Natural killer cell (primary cell): ENCODE measurements around the gene ZNF474. TPM values are rescaled to one million over a fixed set of nuclear protein-coding genes. Genes with fewer than 3 reads are reported as not detected.

Source experiments
- ATAC-seq, 3 donors: fragments of 150-1000 bp in 2 of 3; fragments of 200-7000 bp in 1 of 3; cut with Tn5 transposase; 1 replicate in 1 of 3; 2 replicates in 2 of 3; pipeline ENCODE4 v1.10.0; 2021; ENCODE audit warnings: mild to moderate bottlenecking in 2 of 3, moderate library complexity in 2 of 3
- DNase-seq, 2 donors: peaks; one replicate each; pipeline versions ENCODE4 v3.0.0 to v3.0.0-alpha.2; 2013 to 2021; ENCODE audit warnings: mixed read lengths in 1 of 2
- H3K27ac ChIP-seq: one replicate; pipeline ENCODE4 v1.5.1; 2013; ENCODE audit warnings: mild to moderate bottlenecking, low read length
- H3K27me3 ChIP-seq: one replicate; pipeline ENCODE4 v1.6.1; 2013; ENCODE audit warnings: low read length; ENCODE audit not compliant: control insufficient read depth, insufficient read depth
- H3K36me3 ChIP-seq: one replicate; pipeline ENCODE4 v1.6.1; 2013; ENCODE audit warnings: low read length; ENCODE audit not compliant: control insufficient read depth, insufficient read depth
- H3K4me1 ChIP-seq: one replicate; pipeline ENCODE4 v1.6.1; 2013; ENCODE audit warnings: low read length; ENCODE audit not compliant: control insufficient read depth, insufficient read depth
- H3K4me3 ChIP-seq: one replicate; pipeline ENCODE4 v1.5.1; 2013; ENCODE audit warnings: low read length
- H3K9me3 ChIP-seq: one replicate; pipeline ENCODE4 v1.6.1; 2013; ENCODE audit warnings: low read length; ENCODE audit not compliant: control insufficient read depth, insufficient read depth
- H3K27ac Mint-ChIP-seq, 2 donors: one replicate each; pipeline ENCODE4 v1.8.0; 2022; ENCODE audit warnings: mild to moderate bottlenecking in 2 of 2, mixed read lengths in 2 of 2, moderate library complexity in 1 of 2
- H3K27me3 Mint-ChIP-seq, 2 donors: one replicate each; pipeline ENCODE4 v1.8.0; 2022; ENCODE audit warnings: low read depth in 2 of 2, mixed read lengths in 2 of 2
- H3K36me3 Mint-ChIP-seq: one replicate; pipeline ENCODE4 v1.8.0; 2022; ENCODE audit warnings: mixed read lengths
- H3K4me1 Mint-ChIP-seq, 2 donors: one replicate each; pipeline ENCODE4 v1.8.0; 2022; ENCODE audit warnings: mixed read lengths in 2 of 2
- H3K4me3 Mint-ChIP-seq: one replicate; pipeline ENCODE4 v1.8.0; 2022; ENCODE audit warnings: mild to moderate bottlenecking, moderate library complexity, mixed read lengths
- H3K9me3 Mint-ChIP-seq, 2 donors: one replicate each; pipeline ENCODE4 v1.8.0; 2022; ENCODE audit warnings: mixed read lengths in 2 of 2
- WGBS: methylation state at CpG from one replicate; pipeline ENCODE4 v1.1.7; 2013; ENCODE audit warnings: missing lambda C conversion rate; ENCODE audit not compliant: insufficient coverage; 5-methylcytosine and 5-hydroxymethylcytosine counted together
- intact Hi-C: fragments of 100-400 bp; cut with micrococcal nuclease; formaldehyde crosslinking; loops from one replicate; pipeline ENCODE4 v1.14.2; 2022
- total RNA-seq, 4 donors: library from RNA; stranded (reverse); fragments of 120-200 nt in 1 of 4; gene quantifications; one replicate each; pipeline versions ENCODE4 v1.2.3 to v1.2.4, GENCODE V29; 2013 to 2022
- TF ChIP-seq, protein P1 (sequence below): fragments of 200-600 bp; IDR thresholded peaks from one replicate; pipeline ENCODE4 v1.8.0; 2022; ENCODE audit warnings: antibody characterized with exemption

ZNF474 gene
- total RNA-seq, 3 donors from 2014 or later (not counting 1 experiment from before 2014, with no cell fraction given), result 0.21 TPM; not detected in 2

DNA sequence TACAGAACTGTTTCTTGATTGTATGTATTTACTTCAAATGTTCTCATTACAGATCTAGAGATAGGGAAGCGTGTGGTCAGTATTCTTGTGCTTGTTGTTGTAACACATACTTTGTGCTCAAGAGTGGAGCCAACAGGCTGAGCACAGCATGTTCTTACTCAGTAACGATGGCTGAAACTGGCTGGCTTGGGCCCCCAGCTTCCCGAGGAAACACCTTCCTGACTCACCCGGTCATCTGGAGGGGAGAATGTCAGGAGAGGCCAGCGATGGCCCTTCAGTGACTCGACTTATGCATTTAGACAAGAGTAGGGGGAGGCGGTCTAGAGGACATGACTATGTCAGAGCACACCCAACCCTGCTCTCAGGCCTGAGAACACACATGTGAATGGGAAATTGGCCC lies 25.6 kb downstream of the ZNF474 start:
- intact Hi-C loops, result no loop called here

DNA sequence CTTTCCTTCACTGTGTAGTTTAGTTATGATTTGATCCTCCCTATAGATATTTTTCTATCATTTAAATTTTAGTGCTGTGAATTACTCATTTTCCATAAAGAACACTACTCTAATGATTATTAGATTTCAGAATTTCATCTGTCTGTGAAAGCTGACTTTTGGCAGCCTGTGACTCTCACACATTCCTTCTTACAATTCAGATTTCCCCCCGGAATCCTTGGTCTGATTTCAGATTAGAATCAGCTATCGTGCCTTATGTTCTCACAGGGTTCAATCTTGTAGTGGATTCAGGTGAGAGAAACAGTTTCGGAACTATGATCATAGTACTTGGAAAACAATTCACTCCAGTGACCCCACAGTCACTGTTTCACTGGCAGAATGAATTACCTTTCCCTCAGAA lies 26.2 kb downstream of the ZNF474 start:
- no peak for ATAC-seq
- peaks cover 0 to 3% of the 10 kb centered on the region in 2 donors for H3K9me3 Mint-ChIP-seq
- no peaks in the 10 kb centered on the region for H3K36me3 ChIP-seq

More for the DNA sequence above, 25.6 kb downstream of the ZNF474 start:
- Mint-ChIP-seq H3K9me3 (peaks cover 0 to 3% of the 10 kb centered on the region in 2 donors), H3K4me3 (no peak overlapping the region), H3K27ac (no peak overlapping the region), H3K27me3 (no peaks in the 10 kb centered on the region), H3K36me3 (no peaks in the 10 kb centered on the region), H3K4me1 (no peaks in the 10 kb centered on the region)
- no peak overlapping the region for H3K4me3 ChIP-seq
- DNase-seq (no peak), ATAC-seq (no peak)
- no peaks in the 10 kb centered on the region for H3K36me3 ChIP-seq
- no peaks in the 10 kb centered on the region for H3K4me1 ChIP-seq
- no peak overlapping the region for H3K27ac ChIP-seq
- TF ChIP-seq, protein P1, sequence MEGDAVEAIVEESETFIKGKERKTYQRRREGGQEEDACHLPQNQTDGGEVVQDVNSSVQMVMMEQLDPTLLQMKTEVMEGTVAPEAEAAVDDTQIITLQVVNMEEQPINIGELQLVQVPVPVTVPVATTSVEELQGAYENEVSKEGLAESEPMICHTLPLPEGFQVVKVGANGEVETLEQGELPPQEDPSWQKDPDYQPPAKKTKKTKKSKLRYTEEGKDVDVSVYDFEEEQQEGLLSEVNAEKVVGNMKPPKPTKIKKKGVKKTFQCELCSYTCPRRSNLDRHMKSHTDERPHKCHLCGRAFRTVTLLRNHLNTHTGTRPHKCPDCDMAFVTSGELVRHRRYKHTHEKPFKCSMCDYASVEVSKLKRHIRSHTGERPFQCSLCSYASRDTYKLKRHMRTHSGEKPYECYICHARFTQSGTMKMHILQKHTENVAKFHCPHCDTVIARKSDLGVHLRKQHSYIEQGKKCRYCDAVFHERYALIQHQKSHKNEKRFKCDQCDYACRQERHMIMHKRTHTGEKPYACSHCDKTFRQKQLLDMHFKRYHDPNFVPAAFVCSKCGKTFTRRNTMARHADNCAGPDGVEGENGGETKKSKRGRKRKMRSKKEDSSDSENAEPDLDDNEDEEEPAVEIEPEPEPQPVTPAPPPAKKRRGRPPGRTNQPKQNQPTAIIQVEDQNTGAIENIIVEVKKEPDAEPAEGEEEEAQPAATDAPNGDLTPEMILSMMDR, result no peak
- WGBS, result 81% methylated on average over 7 of the region's 7 CpGs
- H3K9me3 ChIP-seq, result no peaks in the 10 kb centered on the region
- no peaks in the 10 kb centered on the region for H3K27me3 ChIP-seq

DNA sequence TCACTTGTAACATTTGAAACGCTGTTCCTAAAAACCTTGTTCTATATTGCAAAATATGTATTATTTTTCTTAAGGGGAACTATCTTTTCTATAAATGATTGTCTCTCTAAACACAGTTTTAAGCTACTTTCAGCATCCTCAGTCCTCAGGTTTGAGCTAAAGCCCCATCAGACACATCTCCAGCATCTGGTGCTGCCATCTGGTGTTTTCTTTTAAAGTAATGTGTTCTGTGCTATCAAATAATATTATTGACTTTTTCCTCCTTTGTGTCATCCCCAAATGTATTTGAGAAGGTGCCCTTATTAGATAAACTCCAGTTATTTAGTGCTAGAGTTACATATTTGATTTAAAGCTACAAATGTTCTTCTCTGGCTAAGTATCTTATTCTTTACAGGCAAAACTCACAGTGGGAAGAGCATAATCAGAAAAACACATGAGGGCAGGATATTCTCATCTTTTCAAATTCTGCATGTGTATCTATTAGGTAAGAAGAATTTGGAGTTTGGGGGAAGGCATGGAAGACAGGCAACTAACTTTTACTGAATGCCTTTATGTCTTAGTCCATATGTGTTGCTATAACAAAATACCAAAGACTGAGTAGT lies 27.5 kb downstream of the ZNF474 start:
- Histone ChIP-seq H3K27ac (no peak overlapping the region), H3K4me3 (no peak overlapping the region), H3K9me3 (no peaks in the 10 kb centered on the region), H3K27me3 (no peaks in the 10 kb centered on the region), H3K4me1 (no peaks in the 10 kb centered on the region), H3K36me3 (no peaks in the 10 kb centered on the region)
- Mint-ChIP-seq H3K36me3 (no peaks in the 10 kb centered on the region), H3K4me1 (no peaks in the 10 kb centered on the region), H3K27me3 (no peaks in the 10 kb centered on the region), H3K9me3 (peaks cover 0 to 3% of the 10 kb centered on the region in 2 donors), H3K27ac (no peak overlapping the region), H3K4me3 (no peak overlapping the region)
- WGBS, result no CpG with 5 or more reads among the region's 1 CpG
- ATAC-seq (no peak), DNase-seq (peak in 1 of 2 donors; percentile 17)
- TF ChIP-seq, protein P1, result no peak
- intact Hi-C loops, result no loop called here

More for the DNA sequence above, 26.2 kb downstream of the ZNF474 start:
- Histone ChIP-seq H3K27me3 (no peaks in the 10 kb centered on the region), H3K4me3 (no peak overlapping the region), H3K27ac (no peak overlapping the region), H3K4me1 (no peaks in the 10 kb centered on the region), H3K9me3 (no peaks in the 10 kb centered on the region)
- intact Hi-C loops, result no loop called here
- Mint-ChIP-seq H3K27ac (no peak overlapping the region), H3K4me1 (no peaks in the 10 kb centered on the region), H3K36me3 (no peaks in the 10 kb centered on the region), H3K27me3 (no peaks in the 10 kb centered on the region), H3K4me3 (no peak overlapping the region)
- no peak for DNase-seq
- TF ChIP-seq, protein P1, result no peak
- WGBS, result 89% methylated on average over 1 of the region's 3 CpGs

DNA sequence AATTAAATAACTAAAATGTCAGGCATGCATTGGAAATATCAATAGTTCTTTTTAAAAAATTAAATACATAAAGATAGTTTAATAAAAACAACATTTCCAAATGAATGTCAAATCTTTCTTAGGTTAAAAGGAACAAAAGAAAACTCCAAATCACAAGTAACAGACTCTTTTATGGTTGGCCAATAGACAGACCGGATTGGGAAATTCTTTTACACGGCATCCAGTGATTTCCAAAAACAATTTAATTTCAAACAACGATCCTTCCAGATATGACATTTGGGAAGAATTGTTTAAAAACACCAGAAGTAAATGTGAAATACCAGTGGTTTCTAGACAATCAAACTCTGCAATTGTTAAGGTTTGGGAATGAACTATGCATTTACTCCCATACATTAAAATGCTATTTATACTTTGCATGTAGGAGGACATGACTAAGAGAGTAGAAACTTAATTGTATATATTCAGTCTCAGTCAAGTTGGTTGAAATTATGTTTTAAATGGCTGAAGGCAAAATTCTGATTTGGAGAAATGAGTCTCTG lies 32.8 kb downstream of the ZNF474 start:
- ATAC-seq, result no peak
- Histone ChIP-seq H3K27me3 (no peaks in the 10 kb centered on the region), H3K4me3 (no peak overlapping the region), H3K27ac (no peak overlapping the region), H3K9me3 (no peaks in the 10 kb centered on the region), H3K36me3 (no peaks in the 10 kb centered on the region), H3K4me1 (no peaks in the 10 kb centered on the region)
- WGBS, result no CpG with 5 or more reads among the region's 3 CpGs
- Mint-ChIP-seq H3K36me3 (no peaks in the 10 kb centered on the region), H3K27ac (no peak overlapping the region), H3K9me3 (peaks cover 0 to 3% of the 10 kb centered on the region in 2 donors), H3K4me3 (no peak overlapping the region), H3K27me3 (no peaks in the 10 kb centered on the region), H3K4me1 (no peaks in the 10 kb centered on the region)
- intact Hi-C loops, result no loop called here
- no peak for DNase-seq
- TF ChIP-seq, protein P1, result no peak
